ENCODE results near the gene ITGB8.

Gene ITGB8

DNA sequence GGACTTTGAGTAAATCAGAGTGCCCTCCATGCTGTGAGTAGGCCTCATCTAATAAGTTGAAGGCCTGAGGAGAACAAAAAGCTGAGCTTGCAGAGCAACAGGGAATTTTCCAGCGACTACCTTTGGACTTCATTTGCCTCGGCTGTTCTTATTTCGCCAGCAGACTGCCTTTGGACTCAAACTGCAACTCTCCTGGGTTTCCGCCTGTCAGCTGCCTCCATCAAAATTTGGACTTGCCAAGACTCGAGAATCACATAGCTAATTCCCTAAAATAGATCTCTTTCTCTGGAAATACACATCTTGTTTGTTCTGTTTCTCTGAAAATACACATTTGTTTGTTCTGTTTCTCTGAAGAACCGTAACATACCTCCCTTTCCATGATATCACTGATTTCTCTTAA lies 93.8 kb downstream of the ITGB8 start:
- no peak for DNase-seq (ENCODE audit: low spot score)

DNA sequence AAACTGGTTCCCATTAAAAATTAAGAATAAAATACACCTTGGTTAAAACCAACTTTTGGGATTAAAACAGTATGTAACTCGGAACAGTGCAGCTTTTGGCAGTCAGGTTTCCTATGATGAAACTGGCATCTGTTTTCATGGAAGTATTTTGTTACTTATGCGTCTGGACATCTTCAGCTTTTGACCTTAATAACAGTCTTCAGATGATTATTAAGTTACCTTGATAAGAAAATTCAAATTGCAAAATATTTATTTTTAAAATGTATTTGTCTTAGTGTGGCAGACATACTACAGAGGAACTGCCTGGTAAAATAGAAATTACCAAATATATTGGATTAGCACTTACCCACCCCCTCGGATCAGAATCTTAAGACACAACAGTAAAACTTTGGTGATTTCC lies 100.0 kb downstream of the ITGB8 start:
- DNase-seq (ENCODE audit: low spot score), result no peak

DNA sequence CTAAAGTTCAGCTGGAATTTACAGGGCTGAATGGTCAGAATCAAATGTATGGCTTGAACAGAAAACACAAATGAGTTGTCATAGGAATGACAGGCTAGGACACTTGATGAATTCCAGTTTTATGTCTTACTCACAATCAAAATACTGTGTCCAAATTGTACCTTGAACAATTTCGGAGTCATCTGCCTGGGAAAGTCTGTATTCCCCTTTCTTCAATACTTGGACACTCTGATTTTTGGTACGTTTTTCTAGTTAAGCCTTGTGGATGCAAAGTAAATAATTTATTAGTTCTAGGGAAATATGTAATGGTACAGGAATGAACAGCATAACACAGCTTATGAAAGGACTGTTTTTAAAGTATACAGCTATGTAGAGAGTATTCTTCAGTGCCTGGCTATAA lies 100.4 kb downstream of the ITGB8 start:
- no peak for DNase-seq (ENCODE audit: low spot score)

DNA sequence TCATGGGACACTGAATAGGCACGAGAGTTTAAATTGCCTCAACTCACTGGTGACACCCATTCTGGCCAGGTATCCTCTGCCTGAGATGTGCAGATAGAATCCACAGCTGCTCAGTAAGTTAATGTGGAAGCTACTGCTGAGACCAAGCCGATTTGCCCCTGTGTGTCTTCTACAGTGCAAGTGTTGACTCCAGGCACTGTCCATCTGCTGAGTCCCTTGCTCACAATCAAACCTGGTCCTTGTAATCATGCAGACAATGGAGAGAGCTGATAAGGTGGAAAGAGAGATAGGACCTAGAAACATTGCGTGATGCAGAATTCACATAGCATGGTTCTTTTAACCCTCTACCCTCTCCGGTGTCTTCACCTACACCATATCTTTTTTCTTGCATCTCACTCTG lies 101.4 kb downstream of the ITGB8 start:
- DNase-seq (ENCODE audit: low spot score), result no peak

DNA sequence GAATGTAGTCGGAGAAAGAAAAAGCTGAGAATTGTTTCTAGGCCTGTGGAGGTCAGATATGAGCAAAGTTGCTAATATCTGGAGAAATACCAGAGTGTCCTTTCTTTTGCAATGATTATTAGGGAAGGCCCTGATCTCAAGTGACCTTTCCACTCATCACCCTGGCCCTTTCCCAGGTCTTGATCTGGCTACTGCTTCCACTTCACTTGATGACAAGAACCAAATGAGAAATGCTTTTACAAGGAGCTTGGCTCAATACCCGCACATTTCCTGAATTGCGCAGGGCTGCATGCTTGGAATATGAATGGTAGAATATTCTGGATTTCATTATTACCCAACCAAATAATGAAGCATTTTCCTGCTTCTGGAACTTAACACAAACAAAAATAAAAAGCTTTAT lies 104.6 kb downstream of the ITGB8 start:
- DNase-seq (ENCODE audit: low spot score), result no peak

DNA sequence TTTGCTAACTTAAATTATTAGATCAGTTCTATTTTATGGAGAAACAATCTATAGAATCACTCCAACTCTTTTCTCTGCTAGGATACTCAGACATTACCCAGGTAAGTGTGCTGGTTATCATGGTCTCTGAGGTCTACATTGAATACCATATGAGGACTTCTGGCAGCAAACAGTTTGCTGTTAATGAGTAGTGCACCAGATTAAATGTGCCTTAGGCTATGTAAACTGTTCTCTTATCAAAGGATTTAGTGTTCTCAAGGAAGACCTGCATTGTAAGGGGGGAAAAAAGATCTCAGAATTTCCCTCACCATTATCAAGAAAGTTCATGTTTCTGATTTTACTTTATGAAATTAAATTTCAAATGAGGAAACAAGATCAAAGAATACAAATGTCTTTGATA lies 107.5 kb downstream of the ITGB8 start:
- DNase-seq (ENCODE audit: low spot score), result no peak

DNA sequence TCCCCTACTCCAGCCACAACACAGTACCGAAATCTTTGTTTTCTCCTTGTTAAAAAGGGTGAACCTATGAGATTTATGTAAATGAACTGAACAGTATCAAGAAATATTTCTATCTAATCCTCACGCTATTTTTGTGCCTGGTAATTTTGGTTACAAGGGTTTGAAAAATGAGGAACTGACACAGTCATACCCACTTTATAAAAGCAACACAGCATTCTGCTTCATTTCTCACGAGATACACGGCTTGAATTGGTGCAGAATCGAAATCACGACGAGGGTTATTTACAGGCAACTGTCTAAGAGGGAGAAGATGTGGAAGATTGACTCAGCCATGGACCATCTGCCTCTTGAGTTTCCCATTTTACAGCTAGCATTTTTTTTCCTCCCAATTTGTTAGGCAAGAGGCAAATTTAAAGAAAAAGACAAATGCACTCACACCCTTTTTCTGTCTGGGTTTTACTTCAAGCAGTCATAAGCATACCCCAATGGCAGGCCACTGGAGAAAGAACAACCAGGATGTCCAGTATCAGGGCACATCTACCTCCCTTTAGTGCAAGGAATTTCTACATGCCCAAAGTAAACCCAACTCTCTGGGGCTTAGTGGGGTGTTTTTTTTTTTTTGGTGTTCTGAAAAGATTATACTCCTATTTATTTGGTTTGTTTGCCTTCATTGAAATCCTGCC lies 108.1 kb downstream of the ITGB8 start:
- DNase-seq (ENCODE audit: low spot score), result no peak

DNA sequence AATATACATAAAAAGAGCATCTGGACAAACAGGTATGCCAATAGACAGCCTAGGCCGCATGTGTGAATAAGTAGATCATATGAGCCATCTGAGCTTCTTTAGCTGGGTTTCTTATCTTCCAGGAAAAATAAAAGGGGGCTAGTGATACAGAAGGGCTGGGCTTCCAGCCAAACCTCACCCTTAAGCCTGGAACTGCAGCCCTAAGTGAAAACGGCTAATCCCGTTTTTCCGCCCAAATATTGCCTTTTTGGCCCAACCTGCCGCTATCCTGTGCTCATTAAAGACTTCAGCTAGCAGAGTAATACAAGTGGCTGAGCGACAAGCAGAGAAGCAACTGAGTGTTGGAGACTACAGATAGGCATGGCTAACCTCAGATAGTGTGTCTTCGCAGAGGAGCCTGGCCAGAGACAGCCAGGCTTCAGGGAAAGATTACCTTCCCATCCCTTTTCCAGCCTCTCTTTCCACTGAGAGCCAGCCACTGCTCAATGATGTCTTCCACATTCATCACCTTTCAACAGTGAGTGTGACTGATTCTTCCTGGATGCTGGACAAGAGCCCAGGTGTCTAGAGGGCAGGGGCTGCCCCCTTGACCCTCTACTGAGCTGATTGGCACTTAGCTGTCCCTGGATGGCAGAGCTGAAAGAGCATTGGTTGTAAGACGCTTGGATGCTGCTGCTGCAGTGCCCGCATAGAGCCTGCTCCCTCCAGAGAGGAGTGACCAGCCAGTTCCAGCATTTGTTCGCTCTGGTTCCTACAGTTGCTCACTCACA lies 108.9 kb downstream of the ITGB8 start:
- DNase-seq (ENCODE audit: low spot score), result no peak

DNA sequence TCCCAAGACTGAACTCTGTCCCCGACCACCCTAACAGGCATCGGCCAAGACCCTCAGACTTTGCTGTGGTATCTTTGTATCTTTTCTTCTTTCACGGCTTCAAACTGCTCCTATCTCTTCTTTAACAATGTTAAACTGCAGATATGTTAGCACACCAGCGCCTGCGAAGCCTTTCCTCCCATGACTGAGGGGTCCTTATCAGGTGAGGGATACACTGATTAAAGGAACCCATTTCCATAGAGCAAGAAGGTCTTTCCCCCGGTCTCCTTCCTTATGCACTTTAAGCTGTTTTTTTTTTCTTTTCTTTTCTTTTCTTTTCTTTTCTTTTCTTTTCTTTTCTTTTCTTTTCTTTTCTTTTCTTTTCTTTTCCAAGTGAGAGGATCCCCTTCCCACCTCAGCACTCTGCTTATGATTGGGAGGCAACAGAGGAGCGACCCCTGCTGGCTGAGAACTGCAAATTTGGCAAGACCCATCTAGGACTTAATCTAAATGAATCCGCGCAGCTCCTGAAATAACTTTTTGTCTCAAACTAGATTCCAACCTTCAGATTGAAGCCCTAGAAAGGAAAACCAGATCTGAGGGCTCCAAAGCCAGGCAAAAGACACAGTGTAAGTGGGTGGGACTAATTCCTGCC lies 109.9 kb downstream of the ITGB8 start:
- DNase-seq (ENCODE audit: low spot score), result no peak

DNA sequence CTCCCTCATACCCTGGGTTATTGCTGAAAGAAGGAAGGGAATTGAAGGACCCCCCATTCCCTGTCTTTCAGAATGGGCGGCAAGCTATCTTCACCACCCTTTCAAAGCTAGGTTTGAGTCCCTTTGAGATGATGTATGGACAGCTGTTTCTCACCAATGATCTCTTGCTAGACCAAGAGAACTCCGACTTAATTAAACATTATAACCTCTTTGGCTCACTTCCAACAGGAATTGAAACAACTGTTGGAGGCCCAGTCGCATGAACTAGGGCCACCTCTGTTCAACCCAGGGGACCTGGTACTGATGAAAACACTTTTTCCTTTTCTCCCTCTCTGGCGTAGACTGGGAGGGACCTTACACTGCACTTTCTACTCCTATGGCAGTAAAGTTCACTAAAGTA lies 110.6 kb downstream of the ITGB8 start:
- no peak for DNase-seq (ENCODE audit: low spot score)

DNA sequence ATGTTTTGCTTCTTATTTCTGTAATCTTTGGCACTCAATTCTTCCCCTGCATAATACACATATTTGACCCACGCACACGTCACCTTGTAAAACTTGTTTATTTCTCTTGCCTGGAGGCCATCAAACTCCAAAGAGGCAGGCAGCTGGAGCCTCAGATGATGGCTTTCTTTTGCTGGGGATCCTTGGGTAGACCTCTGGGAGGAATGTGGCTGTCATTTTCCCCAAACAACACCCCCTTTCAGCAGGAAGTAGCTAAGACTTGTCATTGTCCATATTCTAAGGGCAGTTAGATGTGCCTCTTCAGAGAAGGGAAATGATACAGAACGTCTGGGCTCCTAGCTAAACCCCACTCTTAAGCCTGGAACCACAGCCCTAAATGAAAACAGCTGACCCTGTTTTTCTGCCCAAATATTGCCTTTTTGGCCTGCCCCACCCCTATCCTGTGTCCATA lies 111.3 kb downstream of the ITGB8 start:
- no peak for DNase-seq (ENCODE audit: low spot score)

DNA sequence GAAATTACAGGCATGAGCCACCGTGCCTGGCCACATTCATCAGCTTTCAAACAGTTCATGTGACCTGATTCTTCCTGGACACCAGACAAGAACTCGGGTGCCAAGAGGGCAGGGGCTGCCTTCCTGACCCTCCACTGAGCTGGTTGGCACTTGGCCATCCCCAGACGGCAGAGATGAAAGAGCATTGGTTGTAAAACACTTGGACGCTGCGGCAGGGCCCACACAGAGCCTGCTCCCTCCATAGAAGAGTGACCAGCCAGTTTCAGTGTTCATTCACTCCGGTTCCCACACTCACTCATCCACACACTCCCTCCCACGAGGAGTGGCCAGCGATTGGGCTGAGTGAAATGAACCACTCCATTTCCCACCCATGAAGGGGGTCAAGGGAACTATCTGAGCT lies 112.3 kb downstream of the ITGB8 start:
- no peak for DNase-seq (ENCODE audit: low spot score)

DNA sequence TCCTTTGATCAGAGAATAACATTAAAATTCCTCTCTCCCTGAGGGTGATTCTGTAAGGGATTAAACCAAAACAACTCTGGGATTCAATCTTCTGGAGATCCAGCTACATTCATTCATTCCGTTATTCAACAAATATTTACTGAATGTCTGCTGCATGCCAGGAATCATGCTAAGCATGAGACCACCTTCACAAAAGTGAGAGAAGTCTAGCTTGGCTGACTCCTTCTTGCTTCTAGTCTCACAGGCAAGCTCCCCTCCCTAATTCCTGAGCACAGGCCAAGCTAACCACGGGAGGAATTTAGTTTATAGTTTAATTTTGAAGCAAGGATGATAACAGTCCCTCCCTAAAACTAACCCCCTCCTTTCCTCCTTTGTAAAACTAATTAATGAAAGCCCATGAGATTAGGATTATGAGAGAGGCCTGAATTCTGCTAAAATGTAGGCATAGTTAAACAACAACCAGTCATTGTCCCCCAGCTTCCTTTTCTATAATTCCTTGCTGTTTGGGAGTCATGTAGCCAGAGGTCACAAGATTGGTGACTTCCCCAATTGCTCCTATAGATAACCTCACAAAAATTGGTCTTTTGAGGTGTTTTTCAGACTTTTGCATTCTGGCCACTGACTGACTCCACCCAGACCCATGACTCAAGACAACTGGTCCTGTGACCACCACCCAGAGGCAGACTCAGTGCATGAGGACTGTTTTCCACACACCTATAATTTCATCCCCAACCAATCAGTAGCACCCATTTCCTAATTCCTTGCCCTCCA lies 113.5 kb downstream of the ITGB8 start:
- no peak for DNase-seq (ENCODE audit: low spot score)

DNA sequence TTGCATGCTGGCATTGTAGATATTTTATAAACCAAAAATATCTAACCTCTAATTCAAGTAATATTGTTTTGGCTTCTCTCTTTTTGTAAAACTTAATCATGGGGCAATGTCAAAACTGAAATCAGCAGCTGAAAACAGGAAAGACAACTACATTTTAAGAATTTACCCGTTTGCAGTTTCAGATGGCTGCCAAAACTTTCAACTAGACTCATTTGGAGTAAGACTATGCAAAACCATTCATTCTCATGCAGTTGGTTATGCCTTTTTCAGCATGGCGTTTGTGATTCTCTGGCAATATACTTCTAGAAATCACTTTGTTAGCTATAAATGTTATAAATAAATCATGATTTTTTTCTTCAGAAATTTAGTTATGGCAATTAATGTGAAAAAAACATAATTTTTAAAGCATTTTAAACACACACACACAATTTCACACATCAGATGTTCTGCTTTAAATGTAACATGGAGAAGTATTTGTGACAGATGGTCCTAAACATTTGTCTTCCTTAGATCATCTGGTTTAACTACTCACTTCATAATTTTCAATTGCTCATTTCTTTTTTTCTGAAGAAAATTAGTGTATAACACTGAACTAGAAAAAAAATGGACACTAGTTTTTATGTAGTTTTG lies 116.4 kb downstream of the ITGB8 start:
- no peak for DNase-seq (ENCODE audit: low spot score)

DNA sequence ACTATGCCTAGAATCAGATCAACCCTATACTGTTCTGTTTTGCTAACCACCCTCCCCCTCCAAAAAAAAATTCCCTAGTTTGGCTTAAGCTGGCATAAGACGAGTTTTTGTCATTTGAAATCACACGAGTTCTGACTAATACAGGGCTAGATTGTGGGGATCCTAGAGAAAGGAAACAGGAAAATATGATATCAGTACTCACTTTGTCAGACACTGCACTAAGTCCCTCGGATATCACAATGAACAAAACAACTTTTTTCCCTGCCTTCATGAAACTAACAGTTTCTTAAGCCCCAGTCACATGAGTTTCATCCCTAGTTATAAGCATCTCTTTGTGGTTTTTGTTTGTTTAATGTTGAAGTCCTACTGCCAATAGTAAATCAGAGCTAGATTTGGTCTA lies 118.5 kb downstream of the ITGB8 start:
- no peak for DNase-seq (ENCODE audit: low spot score)

DNA sequence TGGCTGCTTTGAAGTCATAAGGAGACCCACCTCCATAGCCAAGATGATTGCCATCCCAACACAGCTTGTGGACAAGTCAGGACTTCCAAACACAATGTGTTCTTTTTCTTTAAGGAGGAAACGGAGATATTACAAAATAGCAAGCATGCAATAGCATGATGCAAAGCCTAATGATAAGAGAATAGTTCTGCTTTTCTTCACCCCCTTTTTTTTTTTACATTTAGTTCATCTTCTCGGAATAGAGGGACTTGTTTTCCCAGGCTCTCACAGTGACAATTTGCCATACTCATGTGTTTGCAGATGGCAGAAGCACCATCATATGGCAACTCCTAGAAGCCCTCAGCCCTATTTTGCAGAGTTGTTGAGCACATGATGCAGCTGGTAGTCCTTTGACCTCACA lies 119.8 kb downstream of the ITGB8 start:
- DNase-seq (ENCODE audit: low spot score), result no peak

DNA sequence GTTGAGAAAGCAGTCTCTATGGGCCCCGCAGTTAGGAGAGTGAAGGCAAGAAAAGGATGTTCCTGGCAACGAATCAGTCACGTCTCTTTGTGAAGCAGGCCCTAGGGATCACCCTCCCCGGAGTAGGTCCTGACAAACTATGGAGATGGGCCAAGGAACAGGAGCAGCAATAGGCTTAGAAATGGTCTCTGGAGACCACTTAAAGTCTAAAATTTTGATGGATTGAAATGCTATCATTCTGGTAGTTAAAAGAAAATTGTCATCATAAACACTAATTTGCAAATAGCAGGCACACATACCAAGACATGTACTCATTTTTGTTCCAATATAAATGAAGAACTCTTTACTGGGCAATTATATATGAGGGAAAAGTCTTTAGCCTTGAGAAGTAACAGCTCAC lies 123.5 kb downstream of the ITGB8 start:
- no peak for DNase-seq (ENCODE audit: low spot score)

DNA sequence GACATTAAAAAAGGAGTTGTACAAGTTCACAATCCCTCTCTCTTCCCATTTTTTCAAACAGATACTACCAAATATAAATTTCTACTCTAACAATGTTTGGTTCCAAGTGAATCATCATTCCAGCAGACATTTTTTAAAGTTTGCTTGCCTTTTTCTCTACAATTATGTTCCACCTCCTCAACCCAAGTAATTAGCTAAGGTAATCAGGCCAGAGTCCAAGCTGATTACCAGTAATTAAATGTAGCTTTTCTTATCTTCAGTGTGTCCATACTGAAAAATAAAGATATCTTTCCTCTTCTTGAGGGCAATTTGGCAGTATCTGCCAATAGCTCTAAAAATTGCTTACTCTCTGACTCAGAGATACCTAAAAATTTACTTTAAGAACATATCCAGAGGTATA lies 126.0 kb downstream of the ITGB8 start:
- no peak for DNase-seq (ENCODE audit: low spot score)

DNA sequence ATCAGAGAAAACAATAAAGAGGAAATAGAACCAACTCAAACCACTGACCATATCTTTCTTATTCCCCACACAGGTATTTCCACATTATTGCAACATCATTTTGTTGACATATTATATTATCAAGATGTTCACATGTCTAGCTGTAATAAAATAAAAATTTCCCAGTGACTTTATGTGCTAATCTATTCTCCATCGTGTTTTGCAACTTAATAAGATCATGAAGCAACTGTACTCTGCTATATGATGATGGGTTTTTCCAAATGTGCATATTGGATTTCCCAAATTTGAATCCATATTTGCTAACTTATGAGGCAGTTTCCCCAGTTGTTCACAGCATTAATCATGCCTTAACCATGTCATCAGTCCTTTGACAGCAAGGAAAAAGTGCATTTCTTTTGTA lies 127.8 kb downstream of the ITGB8 start:
- DNase-seq (ENCODE audit: low spot score), result no peak

DNA sequence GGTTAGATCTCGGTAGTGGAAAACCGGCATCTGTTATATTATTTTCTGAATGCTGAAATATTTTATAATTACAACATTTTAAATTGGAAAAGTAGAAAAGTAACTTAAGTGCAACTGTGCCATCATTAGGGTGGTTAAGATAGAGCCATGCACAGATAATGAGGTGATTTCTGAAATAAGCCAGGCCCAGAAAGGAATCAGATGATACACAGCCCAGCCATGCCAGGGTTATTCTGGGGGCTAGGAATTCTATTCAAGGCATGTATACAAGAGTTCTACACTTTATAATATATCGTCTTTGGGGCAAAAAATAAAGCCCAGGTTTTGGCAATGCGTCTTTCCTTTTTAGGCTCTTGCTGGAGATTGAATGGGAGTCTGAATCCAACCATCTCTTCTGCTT lies 128.7 kb downstream of the ITGB8 start:
- DNase-seq (ENCODE audit: low spot score), result no peak

DNA sequence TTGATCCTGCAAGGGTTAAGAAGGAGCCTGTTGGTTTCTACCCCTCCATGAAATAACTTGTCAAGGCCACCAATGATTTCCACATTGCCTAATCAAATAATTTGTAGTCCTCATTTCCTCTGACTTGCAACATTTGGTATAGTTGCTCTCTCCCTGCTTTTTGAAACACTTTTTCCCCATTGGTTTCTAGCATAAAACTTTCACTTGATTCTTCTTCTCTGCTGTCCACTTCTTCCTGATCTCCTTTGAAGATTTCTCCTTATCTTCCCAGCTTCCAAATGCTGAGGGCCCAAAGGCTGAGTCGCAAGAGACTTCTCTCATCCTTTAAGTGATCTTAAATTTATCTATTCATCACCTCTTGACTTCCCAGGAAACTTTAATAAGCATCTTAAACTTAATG lies 134.2 kb downstream of the ITGB8 start:
- no peak for DNase-seq (ENCODE audit: low spot score)
